ENCODE data around the gene KCND1.

GRCh38 chrX:48937054-48937907 lies 34.4 kb downstream of the KCND1 start:
- no peak for TF ChIP-seq POLR2AphosphoS5 (IDR thresholded peaks at IDR 0.05; ENCODE audit: borderline replicate concordance, low read depth, low read length)
- TF ChIP-seq EZH2 (IDR thresholded peaks at IDR 0.05) = no peak
